Activated T-cell treated with anti-CD3 and anti-CD28 coated beads, Interleukin-2, amount 50 U/mL, for 24 hours (primary cell): ENCODE data around the gene CAMK1D.

Source experiments
- DNase-seq: peaks from one replicate; pipeline ENCODE4 v3.0.0-alpha.2; 2020
- H3K27ac Mint-ChIP-seq: 2 replicates; pipeline ENCODE4 v1.8.0; 2020; ENCODE audit warnings: mild to moderate bottlenecking, mixed read lengths
- H3K27me3 Mint-ChIP-seq: 2 replicates; pipeline ENCODE4 v1.8.0; 2020; ENCODE audit warnings: mixed read lengths
- H3K36me3 Mint-ChIP-seq: 2 replicates; pipeline ENCODE4 v1.8.0; 2020; ENCODE audit warnings: low read depth, mixed read lengths
- H3K4me1 Mint-ChIP-seq: 2 replicates; pipeline ENCODE4 v1.8.0; 2020; ENCODE audit warnings: low read depth, mixed read lengths
- H3K4me3 Mint-ChIP-seq: 2 replicates; pipeline ENCODE4 v1.8.0; 2020; ENCODE audit warnings: mild to moderate bottlenecking, moderate library complexity, mixed read lengths
- H3K9me3 Mint-ChIP-seq: 2 replicates; pipeline ENCODE4 v1.8.0; 2020; ENCODE audit warnings: mixed read lengths

Gene CAMK1D

GRCh38 chr10:12564173-12564572 is 214.8 kb downstream of the CAMK1D start:
- no peak overlapping the region for H3K4me3 Mint-ChIP-seq
- no peak for DNase-seq
- H3K27me3 Mint-ChIP-seq, result no peaks in the 10 kb centered on the region
- no peak overlapping the region for H3K27ac Mint-ChIP-seq
- peaks cover 2% of the 10 kb centered on the region for H3K36me3 Mint-ChIP-seq
- no peaks in the 10 kb centered on the region for H3K9me3 Mint-ChIP-seq
- peaks cover 26% of the 10 kb centered on the region for H3K4me1 Mint-ChIP-seq

- no peaks in the 10 kb centered on the region for H3K9me3 Mint-ChIP-seq
- peaks cover 26% of the 10 kb centered on the region for H3K4me1 Mint-ChIP-seq
- H3K36me3 Mint-ChIP-seq, result peaks cover under 1% of the 10 kb centered on the region
- no peaks in the 10 kb centered on the region for H3K27me3 Mint-ChIP-seq
- no peak overlapping the region for H3K4me3 Mint-ChIP-seq
- no peak overlapping the region for H3K27ac Mint-ChIP-seq
- DNase-seq, result no peak
Observed at GRCh38 chr10:12566161-12567115, 217.1 kb downstream of the CAMK1D start.

- no peak for DNase-seq
- no peak overlapping the region for H3K4me3 Mint-ChIP-seq
- H3K36me3 Mint-ChIP-seq, result no peaks in the 10 kb centered on the region
- peaks cover 27% of the 10 kb centered on the region for H3K4me1 Mint-ChIP-seq
- no peak overlapping the region for H3K27ac Mint-ChIP-seq
- H3K9me3 Mint-ChIP-seq, result no peaks in the 10 kb centered on the region
- no peaks in the 10 kb centered on the region for H3K27me3 Mint-ChIP-seq
Observed at GRCh38 chr10:12568391-12569009, 219.2 kb downstream of the CAMK1D start.

GRCh38 chr10:12572281-12572680 is 222.9 kb downstream of the CAMK1D start:
- Mint-ChIP-seq H3K27me3 (no peaks in the 10 kb centered on the region), H3K9me3 (peaks cover 7% of the 10 kb centered on the region), H3K4me3 (no peak overlapping the region), H3K4me1 (peaks cover 10% of the 10 kb centered on the region), H3K36me3 (peaks cover 9% of the 10 kb centered on the region), H3K27ac (no peak overlapping the region)
- no peak for DNase-seq

- Mint-ChIP-seq H3K9me3 (peaks cover 13% of the 10 kb centered on the region), H3K4me3 (no peak overlapping the region), H3K27ac (no peak overlapping the region), H3K36me3 (peaks cover 13% of the 10 kb centered on the region), H3K4me1 (peaks cover 5% of the 10 kb centered on the region), H3K27me3 (no peaks in the 10 kb centered on the region)
- DNase-seq, result no peak
Observed at GRCh38 chr10:12577610-12578009, 228.3 kb downstream of the CAMK1D start.

GRCh38 chr10:12579954-12580858 is 230.9 kb downstream of the CAMK1D start:
- Mint-ChIP-seq H3K27me3 (no peaks in the 10 kb centered on the region), H3K4me1 (peaks cover 5% of the 10 kb centered on the region), H3K36me3 (peaks cover 18% of the 10 kb centered on the region), H3K4me3 (no peak overlapping the region), H3K27ac (no peak overlapping the region), H3K9me3 (peaks cover 18% of the 10 kb centered on the region)
- no peak for DNase-seq

GRCh38 chr10:12583891-12584595 is 234.7 kb downstream of the CAMK1D start:
- DNase-seq, result no peak
- Mint-ChIP-seq H3K4me3 (no peak overlapping the region), H3K9me3 (peaks cover 15% of the 10 kb centered on the region), H3K27ac (no peak overlapping the region), H3K36me3 (peaks cover 12% of the 10 kb centered on the region), H3K4me1 (peaks cover 34% of the 10 kb centered on the region), H3K27me3 (no peaks in the 10 kb centered on the region)

GRCh38 chr10:12586741-12587140 is 237.4 kb downstream of the CAMK1D start:
- H3K4me3 Mint-ChIP-seq, result no peak overlapping the region
- peaks cover 12% of the 10 kb centered on the region for H3K36me3 Mint-ChIP-seq
- peaks cover 56% of the 10 kb centered on the region for H3K4me1 Mint-ChIP-seq
- H3K27me3 Mint-ChIP-seq, result no peaks in the 10 kb centered on the region
- no peak for DNase-seq
- no peak overlapping the region for H3K27ac Mint-ChIP-seq
- peaks cover 15% of the 10 kb centered on the region for H3K9me3 Mint-ChIP-seq

- H3K4me1 Mint-ChIP-seq, result peaks cover 58% of the 10 kb centered on the region
Observed at GRCh38 chr10:12587451-12587888, 238.1 kb downstream of the CAMK1D start.

GRCh38 chr10:12588091-12588860 is 238.9 kb downstream of the CAMK1D start:
- peaks cover 65% of the 10 kb centered on the region for H3K4me1 Mint-ChIP-seq
- H3K27ac Mint-ChIP-seq, result no peak overlapping the region

More at GRCh38 chr10:12587451-12587888, 238.1 kb downstream of the CAMK1D start:
- H3K9me3 Mint-ChIP-seq, result peaks cover 9% of the 10 kb centered on the region
- H3K27ac Mint-ChIP-seq, result no peak overlapping the region
- H3K36me3 Mint-ChIP-seq, result peaks cover 12% of the 10 kb centered on the region
- no peak overlapping the region for H3K4me3 Mint-ChIP-seq
- DNase-seq, result no peak
- H3K27me3 Mint-ChIP-seq, result no peaks in the 10 kb centered on the region

GRCh38 chr10:12589291-12589690 is 239.9 kb downstream of the CAMK1D start:
- no peak for DNase-seq
- H3K4me3 Mint-ChIP-seq, result no peak overlapping the region
- H3K9me3 Mint-ChIP-seq, result peaks cover 4% of the 10 kb centered on the region

More at GRCh38 chr10:12588091-12588860, 238.9 kb downstream of the CAMK1D start:
- Mint-ChIP-seq H3K27me3 (no peaks in the 10 kb centered on the region), H3K9me3 (peaks cover 9% of the 10 kb centered on the region), H3K4me3 (peak overlapping the region; percentile 56), H3K36me3 (peaks cover 9% of the 10 kb centered on the region)
- no peak for DNase-seq

GRCh38 chr10:12589791-12590190 is 240.4 kb downstream of the CAMK1D start:
- H3K4me3 Mint-ChIP-seq, result no peak overlapping the region
- no peak for DNase-seq
- H3K27ac Mint-ChIP-seq, result no peak overlapping the region
- peaks cover 6% of the 10 kb centered on the region for H3K9me3 Mint-ChIP-seq
- H3K36me3 Mint-ChIP-seq, result peaks cover 8% of the 10 kb centered on the region
- no peaks in the 10 kb centered on the region for H3K27me3 Mint-ChIP-seq
- H3K4me1 Mint-ChIP-seq, result peaks cover 78% of the 10 kb centered on the region

More at GRCh38 chr10:12589291-12589690, 239.9 kb downstream of the CAMK1D start:
- Mint-ChIP-seq H3K36me3 (peaks cover 5% of the 10 kb centered on the region), H3K27ac (no peak overlapping the region), H3K27me3 (no peaks in the 10 kb centered on the region), H3K4me1 (peaks cover 73% of the 10 kb centered on the region)
